Measurements from ENCODE around the gene RBPJ.

DNA sequence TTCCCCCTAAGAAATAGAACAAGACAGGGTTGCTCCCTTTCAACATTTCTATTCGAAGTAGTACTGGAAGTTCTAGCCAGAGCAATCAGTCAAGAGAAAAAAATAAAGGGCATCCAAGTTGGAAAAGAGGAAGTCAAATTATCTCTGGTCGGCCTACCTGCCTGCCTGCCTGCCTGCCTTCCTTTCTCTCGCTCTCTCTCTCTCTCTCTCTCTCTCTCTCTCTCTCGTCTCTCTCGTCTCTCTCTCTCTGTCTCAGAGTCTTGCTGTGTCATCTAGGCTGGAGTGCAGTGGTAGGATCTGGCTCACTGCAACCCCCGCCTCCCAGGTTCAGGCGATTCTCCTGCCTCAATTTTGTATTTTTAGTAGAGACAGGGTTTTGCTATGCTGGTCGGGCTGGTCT lies 126.6 kb downstream of the RBPJ start:
- TF ChIP-seq EZH2phosphoT487 (IDR thresholded peaks at IDR 0.05; ENCODE audit: low read depth, severe bottlenecking, unreplicated experiment): no peak
- TF ChIP-seq, protein P1, sequence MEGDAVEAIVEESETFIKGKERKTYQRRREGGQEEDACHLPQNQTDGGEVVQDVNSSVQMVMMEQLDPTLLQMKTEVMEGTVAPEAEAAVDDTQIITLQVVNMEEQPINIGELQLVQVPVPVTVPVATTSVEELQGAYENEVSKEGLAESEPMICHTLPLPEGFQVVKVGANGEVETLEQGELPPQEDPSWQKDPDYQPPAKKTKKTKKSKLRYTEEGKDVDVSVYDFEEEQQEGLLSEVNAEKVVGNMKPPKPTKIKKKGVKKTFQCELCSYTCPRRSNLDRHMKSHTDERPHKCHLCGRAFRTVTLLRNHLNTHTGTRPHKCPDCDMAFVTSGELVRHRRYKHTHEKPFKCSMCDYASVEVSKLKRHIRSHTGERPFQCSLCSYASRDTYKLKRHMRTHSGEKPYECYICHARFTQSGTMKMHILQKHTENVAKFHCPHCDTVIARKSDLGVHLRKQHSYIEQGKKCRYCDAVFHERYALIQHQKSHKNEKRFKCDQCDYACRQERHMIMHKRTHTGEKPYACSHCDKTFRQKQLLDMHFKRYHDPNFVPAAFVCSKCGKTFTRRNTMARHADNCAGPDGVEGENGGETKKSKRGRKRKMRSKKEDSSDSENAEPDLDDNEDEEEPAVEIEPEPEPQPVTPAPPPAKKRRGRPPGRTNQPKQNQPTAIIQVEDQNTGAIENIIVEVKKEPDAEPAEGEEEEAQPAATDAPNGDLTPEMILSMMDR (IDR thresholded peaks at IDR 0.05; ENCODE audit: poor library complexity): no peak
